ENCODE measurements around the gene SLC23A2.
"Not testable (repeated sequence)": the region's sequence is repeated elsewhere in the genome, so short reads cannot be mapped to it uniquely, and the experiment has no call there.

The SLC23A2 gene

DNA sequence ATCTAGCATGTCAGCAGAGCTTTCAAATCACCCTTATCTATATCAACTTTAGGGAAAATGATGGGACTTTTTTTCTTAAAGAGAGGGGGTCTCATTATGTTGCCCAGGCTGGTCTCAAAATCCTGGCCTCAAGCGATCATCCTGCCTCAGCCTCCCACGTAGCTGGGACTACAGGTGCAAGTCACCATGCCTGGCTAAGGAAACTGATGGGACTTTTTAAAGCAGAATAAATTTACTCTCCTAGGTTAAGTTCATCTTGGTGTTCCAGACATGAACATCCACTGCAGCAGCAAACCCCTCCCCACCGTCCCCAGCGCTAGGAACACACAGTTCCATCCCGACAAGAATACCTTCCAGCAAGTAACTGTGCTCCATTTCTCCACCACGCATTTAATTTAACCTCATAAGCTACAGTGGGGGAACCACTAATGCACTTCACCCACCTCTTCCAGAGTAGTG lies 64.9 kb downstream of the SLC23A2 start:
- DNase-seq (ENCODE audit: low spot score), result no peak

DNA sequence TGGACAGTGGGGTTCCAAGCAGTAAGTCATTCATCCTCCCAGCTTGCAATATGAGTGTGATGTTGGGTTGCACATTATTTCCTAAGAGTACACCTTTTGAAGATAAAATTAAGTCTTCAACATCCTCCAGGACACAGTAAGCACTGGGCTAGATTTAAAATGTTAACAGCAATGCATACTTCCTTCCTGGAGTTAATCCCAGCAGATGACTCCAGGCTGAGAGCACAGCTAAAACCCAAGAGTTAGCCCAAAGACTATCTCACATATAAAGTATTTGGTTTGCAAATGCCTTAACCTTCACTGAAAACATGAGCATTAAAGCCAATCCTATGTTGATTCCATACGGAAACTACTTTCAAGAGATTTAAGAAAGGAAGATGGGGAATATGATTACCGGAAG lies 69.2 kb downstream of the SLC23A2 start:
- no peak for DNase-seq (ENCODE audit: low spot score)

DNA sequence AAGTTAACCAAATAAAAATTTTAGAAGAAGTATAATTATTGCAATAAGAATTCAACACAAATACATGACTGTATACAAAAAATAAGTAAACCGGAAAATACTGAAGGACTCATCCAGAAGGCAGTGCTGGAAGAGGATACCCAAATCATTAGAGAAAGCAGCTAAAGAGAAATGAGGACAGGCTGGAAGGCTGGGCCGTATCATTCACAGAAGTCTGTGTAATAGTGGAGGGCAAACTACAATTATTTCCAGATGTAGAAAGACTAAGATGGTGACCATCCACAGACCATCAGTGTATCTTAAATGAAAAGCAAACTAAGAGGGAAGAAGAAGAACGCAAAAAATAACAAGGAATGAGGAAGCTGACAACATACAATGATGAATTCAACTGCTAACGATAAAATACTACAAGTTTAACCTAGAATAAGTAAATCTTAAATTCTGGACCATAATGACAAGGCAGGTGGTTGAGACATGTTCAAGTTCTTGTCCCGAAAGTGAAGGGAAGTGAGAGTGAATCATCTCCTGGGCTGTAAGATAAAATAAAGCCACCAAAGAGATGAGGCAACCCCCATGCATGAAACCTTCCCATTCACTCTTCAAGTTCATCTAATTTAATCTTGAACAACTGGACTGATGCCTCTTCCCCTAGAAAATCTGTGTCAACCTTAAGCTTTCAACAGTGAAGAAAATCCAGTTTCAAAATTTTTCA lies 71.5 kb downstream of the SLC23A2 start:
- no peak for DNase-seq (ENCODE audit: low spot score)

DNA sequence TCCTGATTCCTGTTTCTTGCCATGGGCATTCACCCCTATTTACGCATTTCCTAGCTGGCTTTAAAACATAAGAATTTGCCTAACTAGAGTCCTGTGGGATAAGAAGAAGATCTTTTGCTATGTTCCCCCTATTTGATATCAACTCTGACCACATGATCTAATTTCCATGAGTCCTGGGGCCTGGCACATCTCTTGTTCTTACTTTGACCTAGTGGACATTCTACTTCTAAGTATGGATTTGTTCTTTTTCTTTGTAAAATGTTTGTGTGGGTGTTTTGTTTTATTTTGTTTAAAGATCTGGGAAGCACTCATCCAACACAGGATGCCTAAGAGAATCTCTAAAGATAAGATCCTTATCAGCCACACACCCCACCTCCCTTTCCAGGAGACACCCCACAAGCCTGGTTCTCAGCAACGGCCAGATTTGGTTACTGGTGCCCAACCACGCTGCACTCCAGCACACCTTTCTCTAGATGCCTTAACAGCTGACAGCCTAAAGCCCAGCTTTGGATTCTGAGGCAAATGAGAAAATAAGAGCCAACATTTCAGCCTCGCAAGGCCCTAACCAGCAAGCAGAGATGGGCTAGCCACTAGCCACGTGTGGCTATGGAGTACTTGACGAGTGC lies 74.7 kb downstream of the SLC23A2 start:
- DNase-seq (ENCODE audit: low spot score), result no peak

DNA sequence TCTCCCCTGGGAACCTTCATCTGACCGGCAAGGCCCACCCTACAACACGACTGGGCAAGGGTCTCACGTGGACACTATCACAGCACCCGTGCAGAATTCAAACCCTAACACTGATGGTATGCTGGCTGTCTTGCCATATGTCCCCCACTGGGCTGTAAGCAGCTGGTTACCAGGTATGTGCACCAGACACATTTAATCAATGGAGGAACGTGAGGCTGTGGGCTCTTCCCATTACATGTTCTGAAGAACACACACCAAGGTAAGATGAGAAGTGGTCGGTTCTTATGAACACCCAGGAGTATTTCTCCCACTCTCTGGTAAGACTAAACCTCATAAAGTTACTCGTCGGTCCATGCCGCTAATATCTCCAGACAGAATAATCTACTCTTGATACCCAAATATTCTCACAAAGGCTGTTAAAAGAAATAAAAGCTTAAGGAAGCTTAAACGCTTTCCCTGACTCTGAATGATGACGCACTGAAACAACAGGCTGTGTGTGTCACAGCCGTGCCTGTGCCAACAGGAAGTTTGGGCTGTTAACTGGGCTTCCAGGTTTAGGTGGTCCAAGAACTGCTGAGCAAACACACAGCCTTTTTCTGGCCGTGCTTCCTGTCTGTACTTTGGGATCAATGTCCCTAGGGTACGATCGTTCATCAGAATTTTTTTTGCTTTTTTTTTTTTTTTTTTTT lies 75.3 kb downstream of the SLC23A2 start:
- DNase-seq (ENCODE audit: low spot score), result peak; percentile 55

DNA sequence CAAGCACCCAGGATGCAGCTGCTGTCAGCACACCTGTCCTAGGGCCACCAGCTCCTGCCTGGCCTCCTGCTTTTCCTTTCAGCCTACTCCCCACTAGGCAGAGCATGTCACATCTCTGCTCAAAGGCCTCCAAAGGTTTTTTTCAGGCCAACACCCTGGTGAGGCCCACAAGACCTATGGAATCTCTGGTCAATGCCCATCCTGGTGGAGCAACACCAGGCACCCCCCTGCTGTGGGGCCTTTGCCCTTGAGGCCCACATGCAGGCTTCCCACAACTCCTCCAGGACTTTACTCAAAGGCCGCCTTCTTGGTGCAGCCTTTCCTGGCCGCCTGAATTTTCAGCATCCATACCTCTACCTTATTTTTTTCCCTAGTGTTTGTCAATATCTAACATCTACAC lies 76.9 kb downstream of the SLC23A2 start:
- DNase-seq (ENCODE audit: low spot score), result no peak

DNA sequence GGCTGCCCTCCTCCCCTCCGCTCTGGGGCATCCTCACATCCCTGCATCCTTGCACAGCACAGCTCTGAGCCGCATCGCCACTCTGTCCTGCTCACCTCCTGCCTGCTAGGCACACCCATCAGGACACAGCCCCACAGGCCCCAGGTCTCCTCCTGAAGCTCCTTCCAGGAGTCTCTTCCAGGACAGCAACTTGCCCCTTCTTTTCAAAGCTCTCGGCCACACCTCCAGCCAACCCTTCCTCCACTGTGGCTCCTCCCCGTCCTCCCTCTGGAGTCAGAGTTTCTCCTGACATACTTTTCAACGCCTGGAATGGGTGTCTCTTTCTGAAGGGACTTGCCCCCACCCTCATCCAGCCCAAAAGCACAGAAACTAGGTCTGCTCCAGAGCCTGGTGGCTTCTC lies 77.3 kb downstream of the SLC23A2 start:
- DNase-seq (ENCODE audit: low spot score), result no peak

DNA sequence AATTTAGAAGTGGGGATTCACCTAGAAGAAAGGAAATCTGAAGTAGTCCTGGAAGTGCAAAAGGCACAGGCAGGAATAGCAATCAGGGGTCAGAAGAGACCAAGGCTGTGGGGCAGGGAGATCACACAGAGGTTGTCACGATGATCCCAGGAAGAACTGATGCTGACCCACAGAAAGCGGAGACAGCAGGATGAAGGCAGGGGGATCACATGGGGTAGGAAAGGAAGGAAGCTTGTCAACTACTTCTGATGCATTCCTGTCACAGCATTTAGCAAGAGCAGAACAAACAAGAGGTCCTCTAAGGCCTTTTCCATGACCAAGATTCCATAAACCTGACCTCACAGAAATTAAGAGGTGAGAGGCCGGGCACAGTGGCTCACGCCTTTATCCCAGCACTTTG lies 79.1 kb downstream of the SLC23A2 start:
- DNase-seq (ENCODE audit: low spot score), result no peak

DNA sequence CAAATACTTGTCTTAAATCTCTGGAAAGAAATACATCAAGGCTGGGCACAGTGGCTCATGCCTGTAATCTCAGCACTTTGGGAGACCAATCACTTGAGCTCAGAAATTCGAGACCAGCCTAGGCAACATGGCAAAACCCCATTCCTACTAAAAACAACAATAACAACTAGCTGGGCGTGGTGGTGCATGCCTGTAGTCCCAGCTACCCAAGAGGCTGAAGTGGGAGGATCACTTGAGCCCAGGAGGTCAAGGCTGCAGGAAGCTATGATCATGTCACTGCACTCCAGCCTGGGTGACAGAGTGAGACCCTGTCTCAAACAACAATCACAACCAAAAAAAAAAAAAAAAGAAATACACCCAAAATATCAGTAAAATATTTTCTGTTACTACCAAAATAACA lies 80.0 kb downstream of the SLC23A2 start:
- not testable (repeated sequence) for DNase-seq (ENCODE audit: low spot score)

DNA sequence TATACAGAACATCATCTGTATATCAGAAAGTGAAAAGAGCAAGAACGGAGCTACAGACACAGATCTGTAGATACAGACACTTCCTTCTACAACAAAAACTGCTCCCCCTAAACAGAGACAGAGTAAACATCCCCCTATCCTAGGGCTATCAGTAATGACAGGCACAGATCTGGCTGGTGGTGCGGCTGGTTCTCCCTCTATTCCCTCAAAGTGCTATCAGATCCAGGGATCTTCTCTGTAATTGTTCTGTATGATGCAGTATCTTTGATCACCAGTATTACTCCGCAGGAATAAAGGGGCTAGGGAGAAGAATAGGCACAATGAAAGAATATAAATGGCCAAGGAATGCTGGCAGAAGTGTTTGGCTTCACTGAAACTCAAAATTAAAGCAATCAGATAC lies 80.7 kb downstream of the SLC23A2 start:
- DNase-seq (ENCODE audit: low spot score), result no peak

DNA sequence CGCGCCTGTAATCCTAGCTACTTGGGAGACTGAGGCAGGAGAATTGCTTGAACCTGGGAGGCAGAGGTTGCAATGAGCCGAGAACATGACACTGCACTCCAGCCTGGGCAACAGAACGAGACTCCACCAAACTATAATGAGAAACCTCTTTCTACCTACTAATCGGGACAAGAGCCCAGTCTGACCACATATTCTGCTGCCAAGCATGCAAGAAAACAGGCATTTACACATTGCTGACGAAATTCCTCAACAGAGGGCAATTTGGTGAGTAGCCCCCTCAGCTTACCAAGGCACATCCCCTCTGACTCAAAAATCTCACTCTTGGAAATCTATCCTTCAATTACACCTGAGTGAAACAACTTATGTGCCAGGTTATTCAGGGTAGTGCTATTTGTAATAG lies 81.2 kb downstream of the SLC23A2 start:
- DNase-seq (ENCODE audit: low spot score), result no peak

DNA sequence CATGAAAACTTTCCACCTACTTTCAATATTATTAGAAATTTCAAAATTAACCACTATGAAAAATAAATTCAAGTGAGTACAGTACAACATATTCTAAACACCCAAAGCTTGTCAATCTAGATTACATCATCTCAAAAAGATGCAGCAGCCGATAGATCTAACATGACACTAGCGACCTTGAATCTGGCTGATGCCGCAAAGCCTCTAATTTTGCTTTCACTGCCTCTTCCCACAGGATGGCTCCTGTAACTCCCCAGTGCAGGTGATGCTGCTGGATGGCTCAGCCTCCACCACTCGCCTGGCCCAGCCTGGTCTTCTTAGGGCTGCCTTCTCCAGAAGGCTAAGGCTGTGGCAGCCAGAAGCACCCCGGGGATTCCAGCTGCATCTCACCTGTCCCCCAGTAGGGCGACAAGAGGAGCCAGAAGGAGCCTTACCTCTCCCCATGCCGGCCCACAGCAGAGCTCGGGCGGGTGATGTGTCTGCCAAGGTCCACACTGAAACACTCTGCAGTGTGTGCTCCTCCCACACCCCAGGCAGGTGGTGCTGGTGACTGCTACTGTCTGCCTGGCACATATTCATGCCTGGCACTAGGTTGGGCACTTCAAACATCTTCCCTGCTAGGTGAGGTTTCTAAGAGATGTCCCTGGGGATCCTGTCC lies 82.1 kb downstream of the SLC23A2 start:
- no peak for DNase-seq (ENCODE audit: low spot score)

DNA sequence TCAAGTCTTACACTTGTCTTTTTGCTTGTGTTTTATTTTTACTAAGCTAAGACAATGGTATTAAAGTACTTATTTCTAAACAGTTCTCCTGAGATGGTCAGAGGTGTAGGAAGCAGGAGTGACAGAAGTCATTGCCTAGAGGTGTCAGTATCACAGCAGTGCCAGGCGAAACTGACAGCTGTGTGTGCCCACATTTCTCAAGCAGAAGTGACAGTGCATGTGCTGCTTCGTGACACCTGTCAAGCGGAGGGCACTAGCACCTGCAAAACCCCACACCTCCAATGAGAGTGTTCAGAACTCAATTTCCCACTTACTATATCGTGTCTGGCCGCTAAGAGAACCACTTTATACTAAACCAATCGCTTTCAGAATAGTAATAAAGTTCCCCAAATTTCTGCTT lies 82.8 kb downstream of the SLC23A2 start:
- no peak for DNase-seq (ENCODE audit: low spot score)

DNA sequence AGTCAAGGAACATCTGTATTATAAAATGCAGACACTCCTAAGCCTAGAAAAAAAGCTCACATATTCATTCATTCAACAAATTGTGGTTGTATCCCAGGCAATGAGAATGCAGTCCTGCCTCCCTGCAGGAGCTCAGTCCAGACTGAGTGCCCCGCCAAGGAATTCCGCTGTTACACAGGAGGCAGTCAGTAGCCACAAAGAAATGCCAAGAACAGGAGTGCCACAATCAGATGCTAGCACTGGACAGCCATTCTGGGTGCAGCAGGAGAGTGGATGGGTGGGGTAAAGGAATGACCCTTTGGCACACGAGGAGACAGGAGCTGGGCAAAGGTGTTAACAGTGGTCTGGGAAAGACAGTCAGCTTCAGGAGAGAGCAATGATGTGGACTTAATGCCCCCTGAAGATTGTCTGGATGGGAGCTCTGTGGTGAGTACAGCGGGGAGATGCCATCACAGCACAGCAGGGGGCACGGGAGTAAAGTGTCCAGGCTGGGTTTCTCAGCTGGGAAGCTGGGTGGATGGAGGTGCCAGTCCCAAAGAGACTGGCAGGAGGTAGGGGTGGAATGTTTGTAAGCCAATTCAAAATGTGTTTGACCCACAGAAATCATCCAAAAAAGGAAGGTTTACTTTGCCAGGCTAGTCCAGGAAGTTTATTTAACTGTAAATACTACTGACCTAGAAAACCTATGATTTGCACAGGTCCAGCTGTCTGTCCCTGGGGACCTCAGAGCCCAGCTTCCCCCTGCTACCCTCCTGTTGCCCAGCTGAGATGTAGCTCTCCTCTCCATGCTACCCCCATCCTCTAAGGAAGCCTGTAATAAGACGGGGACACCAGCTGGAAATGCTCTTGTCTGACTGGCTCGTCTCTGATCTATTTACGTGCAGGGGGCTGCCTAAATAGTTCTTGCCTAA lies 84.1 kb downstream of the SLC23A2 start:
- no peak for DNase-seq (ENCODE audit: low spot score)

DNA sequence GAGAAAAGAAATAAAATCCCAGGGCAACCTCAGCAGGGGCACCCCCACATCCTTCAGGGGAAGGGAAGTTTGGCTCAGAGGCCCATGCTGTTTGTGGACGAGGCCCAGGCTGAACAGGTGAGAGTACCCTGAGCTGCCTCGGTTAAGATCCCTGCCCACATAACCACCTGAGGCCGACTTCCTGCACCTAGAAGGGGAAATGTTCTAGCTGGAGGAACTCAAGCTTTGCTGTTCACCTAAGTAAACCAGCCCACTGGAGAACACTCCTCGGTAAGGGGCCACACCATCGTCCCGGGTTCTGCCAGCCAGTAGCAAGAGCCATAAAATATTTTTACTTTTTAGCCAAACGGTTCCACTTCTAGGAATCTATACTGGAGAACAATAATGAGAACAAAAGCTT lies 88.2 kb downstream of the SLC23A2 start:
- no peak for DNase-seq (ENCODE audit: low spot score)

DNA sequence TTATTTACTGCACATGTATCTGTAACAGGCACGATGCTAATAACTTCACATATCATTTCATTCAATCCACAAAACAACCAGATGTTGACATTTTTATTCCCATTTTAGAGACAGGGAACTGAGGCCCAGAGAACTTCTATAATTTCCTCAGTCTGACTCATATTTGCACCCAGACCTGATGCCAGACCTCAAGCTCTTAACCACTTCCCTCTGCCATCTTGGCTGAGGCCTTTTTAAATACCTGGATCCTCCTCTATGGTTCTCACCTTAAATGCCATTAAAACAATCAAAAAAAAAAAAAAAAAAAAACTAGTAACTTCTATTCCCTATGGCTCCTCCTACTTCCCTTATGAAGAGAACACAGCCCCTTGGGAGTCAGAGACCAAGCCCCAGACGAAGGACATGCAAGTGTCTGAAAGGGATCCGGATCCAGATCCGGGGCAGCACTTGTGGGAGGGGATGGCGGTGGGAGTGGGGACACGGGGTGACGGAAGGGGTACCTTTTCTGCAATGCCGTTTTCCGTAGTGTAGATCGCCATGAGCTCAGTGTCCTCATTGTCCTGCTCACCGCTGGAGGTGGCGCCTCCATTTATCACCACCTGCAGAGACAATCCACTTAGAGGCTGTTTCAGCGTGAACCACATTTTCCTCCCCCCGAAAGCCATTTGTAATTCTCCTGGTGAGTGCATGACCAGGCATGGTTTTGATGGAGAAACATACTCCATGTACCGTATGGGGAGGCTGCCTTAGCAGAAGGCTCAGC lies 88.7 kb downstream of the SLC23A2 start:
- DNase-seq (ENCODE audit: low spot score), result no peak

DNA sequence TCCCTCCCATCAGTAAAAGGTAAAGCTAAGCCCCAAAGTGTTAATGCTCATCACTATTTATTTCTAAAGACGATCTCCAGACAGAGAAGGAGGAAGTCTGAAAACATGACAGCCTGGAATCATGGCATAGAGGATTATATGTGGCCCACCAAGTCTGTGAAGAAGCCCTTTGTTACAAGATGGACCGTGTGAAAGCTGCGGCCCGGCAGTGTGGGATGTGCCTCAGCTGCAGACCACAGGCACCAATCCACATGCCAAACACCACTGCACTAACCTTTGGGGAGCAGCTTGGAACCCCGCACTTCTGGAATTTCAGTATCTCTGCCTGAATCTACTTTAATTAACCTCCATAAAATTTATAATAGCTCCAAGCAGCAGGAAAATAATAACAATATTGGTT lies 90.4 kb downstream of the SLC23A2 start:
- no peak for DNase-seq (ENCODE audit: low spot score)

DNA sequence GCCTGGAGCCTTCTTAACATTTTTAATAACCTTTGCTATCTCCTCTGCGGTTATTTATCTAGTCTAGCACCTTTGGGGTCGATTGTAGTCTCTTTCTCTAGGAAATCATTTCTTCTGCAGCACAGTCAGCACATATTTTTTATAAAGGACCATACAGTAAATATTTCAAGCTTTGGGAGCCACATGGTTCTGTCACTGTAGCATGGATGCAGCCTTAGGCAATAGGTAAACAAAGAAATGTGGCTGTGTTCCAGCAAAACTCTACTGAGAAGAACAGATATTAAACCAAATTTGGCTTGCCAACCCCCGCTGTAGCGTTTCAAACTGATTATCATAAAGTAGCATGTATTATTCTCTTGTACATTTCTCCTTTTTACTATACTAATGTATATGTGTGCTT lies 95.7 kb downstream of the SLC23A2 start:
- DNase-seq (ENCODE audit: low spot score), result no peak

DNA sequence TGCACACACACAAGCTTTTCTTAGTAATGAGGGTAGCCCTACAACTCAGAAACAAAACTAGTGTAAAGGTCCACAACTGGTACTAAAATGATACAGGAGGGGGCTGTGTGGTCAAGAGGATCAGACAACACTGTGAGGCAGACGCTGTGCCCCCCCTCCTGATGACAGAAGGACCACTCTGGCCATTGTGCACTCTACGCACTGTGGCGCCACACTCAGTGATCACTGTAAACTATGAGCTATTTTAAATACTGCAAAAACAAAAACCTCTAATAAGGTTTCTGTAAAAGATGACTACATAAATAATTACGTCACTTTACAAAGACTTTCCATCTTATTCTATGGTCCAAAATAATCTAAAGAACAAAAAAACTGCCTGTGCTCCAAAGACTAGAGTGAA lies 96.1 kb downstream of the SLC23A2 start:
- DNase-seq (ENCODE audit: low spot score), result no peak

DNA sequence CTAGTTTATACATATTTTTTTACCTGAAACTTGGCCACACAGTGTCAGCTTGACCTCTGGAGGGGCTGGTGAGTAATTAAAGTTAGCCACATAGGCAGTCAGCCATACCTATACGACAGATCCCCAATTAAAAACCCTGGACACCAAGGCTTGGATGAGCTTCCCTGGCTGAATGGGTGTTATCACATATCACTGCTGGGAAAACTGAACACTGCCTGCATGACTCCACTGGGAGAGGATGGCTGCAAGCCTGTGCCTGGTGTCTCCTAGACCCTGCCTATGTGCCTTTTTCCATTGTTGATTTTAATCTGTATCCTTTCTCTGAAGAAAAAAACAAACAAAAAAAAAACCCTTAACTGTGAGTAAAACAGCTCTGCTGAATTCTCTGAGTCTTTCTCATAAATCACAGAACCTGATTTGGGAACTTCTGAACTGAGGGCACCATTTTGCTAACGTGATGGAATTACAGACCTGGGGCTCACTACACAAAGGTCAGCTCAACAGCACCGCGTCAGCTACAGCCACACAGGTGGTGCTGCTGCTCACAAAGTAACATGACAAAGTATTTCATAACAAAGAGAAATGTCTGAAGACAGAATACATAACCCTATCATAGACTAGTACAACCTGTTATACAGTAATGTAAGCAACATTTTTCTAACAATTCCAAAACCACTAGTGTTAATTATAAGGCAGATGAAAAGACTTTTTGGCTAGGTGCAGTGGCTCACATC lies 97.0 kb downstream of the SLC23A2 start:
- no peak for DNase-seq (ENCODE audit: low spot score)

Data from Ammon's horn (tissue), 1 donor.